ENCODE data around the gene NCF2.

GRCh38 chr1:183554577-183554976 is 35.7 kb downstream of the NCF2 start:
- TF ChIP-seq, protein P1, sequence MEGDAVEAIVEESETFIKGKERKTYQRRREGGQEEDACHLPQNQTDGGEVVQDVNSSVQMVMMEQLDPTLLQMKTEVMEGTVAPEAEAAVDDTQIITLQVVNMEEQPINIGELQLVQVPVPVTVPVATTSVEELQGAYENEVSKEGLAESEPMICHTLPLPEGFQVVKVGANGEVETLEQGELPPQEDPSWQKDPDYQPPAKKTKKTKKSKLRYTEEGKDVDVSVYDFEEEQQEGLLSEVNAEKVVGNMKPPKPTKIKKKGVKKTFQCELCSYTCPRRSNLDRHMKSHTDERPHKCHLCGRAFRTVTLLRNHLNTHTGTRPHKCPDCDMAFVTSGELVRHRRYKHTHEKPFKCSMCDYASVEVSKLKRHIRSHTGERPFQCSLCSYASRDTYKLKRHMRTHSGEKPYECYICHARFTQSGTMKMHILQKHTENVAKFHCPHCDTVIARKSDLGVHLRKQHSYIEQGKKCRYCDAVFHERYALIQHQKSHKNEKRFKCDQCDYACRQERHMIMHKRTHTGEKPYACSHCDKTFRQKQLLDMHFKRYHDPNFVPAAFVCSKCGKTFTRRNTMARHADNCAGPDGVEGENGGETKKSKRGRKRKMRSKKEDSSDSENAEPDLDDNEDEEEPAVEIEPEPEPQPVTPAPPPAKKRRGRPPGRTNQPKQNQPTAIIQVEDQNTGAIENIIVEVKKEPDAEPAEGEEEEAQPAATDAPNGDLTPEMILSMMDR (IDR thresholded peaks at IDR 0.05), result no peak
- TF ChIP-seq POLR2A (IDR thresholded peaks at IDR 0.05), result no peak
- TF ChIP-seq EP300 (IDR thresholded peaks at IDR 0.05), result no peak
- no peak for TF ChIP-seq POLR2AphosphoS5 (IDR thresholded peaks at IDR 0.05)
